ENCODE measurements around the gene ATG7.
"Not testable (repeated sequence)": the region's sequence is repeated elsewhere in the genome, so short reads cannot be mapped to it uniquely, and the experiment has no call there.

ATG7 gene

GRCh38 chr3:11327619-11328018 is 55.4 kb downstream of the ATG7 start:
- no peak for TF ChIP-seq CTCF (IDR thresholded peaks at IDR 0.05; ENCODE audit: insufficient read depth, missing control alignments)
- DNase-seq (ENCODE audit: insufficient read length, low spot score) (no peak), FAIRE-seq (no peak)

- no peak for DNase-seq (ENCODE audit: insufficient read length, low spot score)
- no peak for TF ChIP-seq CTCF (IDR thresholded peaks at IDR 0.05; ENCODE audit: insufficient read depth, missing control alignments)
- no peak for FAIRE-seq
Measured at GRCh38 chr3:11328196-11328945, 56.2 kb downstream of the ATG7 start.

GRCh38 chr3:11329777-11330176 is 57.6 kb downstream of the ATG7 start:
- no peak for TF ChIP-seq CTCF (IDR thresholded peaks at IDR 0.05; ENCODE audit: insufficient read depth, missing control alignments)
- FAIRE-seq, result no peak

GRCh38 chr3:11331101-11331500 is 58.9 kb downstream of the ATG7 start:
- FAIRE-seq, result no peak
- no peak for DNase-seq (ENCODE audit: insufficient read length, low spot score)
- no peak for TF ChIP-seq CTCF (IDR thresholded peaks at IDR 0.05; ENCODE audit: insufficient read depth, missing control alignments)

More at GRCh38 chr3:11329777-11330176, 57.6 kb downstream of the ATG7 start:
- no peak for DNase-seq (ENCODE audit: insufficient read length, low spot score)

GRCh38 chr3:11335056-11335608 is 62.9 kb downstream of the ATG7 start:
- no peak for FAIRE-seq
- peak; percentile 71 for TF ChIP-seq CTCF (IDR thresholded peaks at IDR 0.05; ENCODE audit: insufficient read depth, missing control alignments)
- DNase-seq (ENCODE audit: insufficient read length, low spot score), result peak; percentile 27

- no peak for TF ChIP-seq CTCF (IDR thresholded peaks at IDR 0.05; ENCODE audit: insufficient read depth, missing control alignments)
- DNase-seq (ENCODE audit: insufficient read length, low spot score) (no peak), FAIRE-seq (no peak)
Measured at GRCh38 chr3:11339541-11339940, 67.3 kb downstream of the ATG7 start.

- no peak for TF ChIP-seq CTCF (IDR thresholded peaks at IDR 0.05; ENCODE audit: insufficient read depth, missing control alignments)
- FAIRE-seq, result no peak
Measured at GRCh38 chr3:11346416-11346815, 74.2 kb downstream of the ATG7 start.

GRCh38 chr3:11348877-11349276 is 76.7 kb downstream of the ATG7 start:
- not testable (repeated sequence) for DNase-seq (ENCODE audit: insufficient read length, low spot score); FAIRE-seq

More at GRCh38 chr3:11346416-11346815, 74.2 kb downstream of the ATG7 start:
- DNase-seq (ENCODE audit: insufficient read length, low spot score), result no peak

Measured in D721Med (cell line).